IPS-20b (cell line): ENCODE results near the gene TMEM54.

Experiments used
- H3K27ac ChIP-seq: one replicate; pipeline ENCODE4 v1.5.1; 2013; ENCODE audit warnings: low read length
- H3K27me3 ChIP-seq: 2 replicates; pipeline ENCODE4 v1.6.1; 2013; ENCODE audit warnings: mild to moderate bottlenecking, low read length, inconsistent platforms; ENCODE audit not compliant: insufficient read depth
- H3K36me3 ChIP-seq: 2 replicates; pipeline ENCODE4 v1.6.1; 2013; ENCODE audit warnings: low read depth, mild to moderate bottlenecking, inconsistent platforms, low read length, moderate library complexity; ENCODE audit not compliant: insufficient read depth
- H3K4me1 ChIP-seq: 2 replicates; pipeline ENCODE4 v1.6.1; 2013; ENCODE audit warnings: mild to moderate bottlenecking, control low read depth, inconsistent platforms, low read length, moderate library complexity; ENCODE audit not compliant: insufficient read depth
- H3K4me3 ChIP-seq: 2 replicates; pipeline ENCODE4 v1.5.1; 2013; ENCODE audit warnings: mild to moderate bottlenecking, low read length, inconsistent platforms
- H3K9ac ChIP-seq: 2 replicates; pipeline ENCODE4 v1.6.1; 2013; ENCODE audit warnings: low read depth, mild to moderate bottlenecking, inconsistent platforms, low read length, moderate library complexity
- H3K9me3 ChIP-seq: 2 replicates; pipeline ENCODE4 v1.6.1; 2013; ENCODE audit warnings: mild to moderate bottlenecking, low read depth, low read length, inconsistent platforms; ENCODE audit not compliant: insufficient read depth

Gene TMEM54

DNA sequence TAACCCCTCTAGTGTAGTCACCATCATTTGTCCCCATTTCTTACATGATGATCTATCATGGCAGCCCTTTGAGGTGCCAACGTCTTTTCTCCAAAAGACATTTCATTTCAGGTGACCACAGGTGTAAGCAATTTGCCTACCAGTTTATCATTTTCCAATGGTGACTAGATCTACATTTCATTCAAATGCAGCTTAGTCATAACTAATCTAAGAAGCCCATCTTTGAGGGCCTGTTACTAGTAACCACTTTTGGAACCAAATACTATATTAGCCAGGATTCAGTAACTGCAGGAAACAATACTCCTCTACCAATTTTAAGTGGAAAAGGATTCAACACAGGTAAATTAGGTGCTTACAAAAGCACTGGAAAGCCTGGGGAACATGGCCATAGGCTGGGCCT, 30.6 kb upstream of the TMEM54 start:
- peaks cover 14% of the 10 kb centered on the region for H3K36me3 ChIP-seq
- no peaks in the 10 kb centered on the region for H3K9me3 ChIP-seq
- no peak overlapping the region for H3K4me3 ChIP-seq
- no peak overlapping the region for H3K9ac ChIP-seq
- H3K4me1 ChIP-seq = peaks cover 2% of the 10 kb centered on the region; the same call in 1 of the 2 replicates
- H3K27me3 ChIP-seq = peaks cover 30% of the 10 kb centered on the region
- H3K27ac ChIP-seq = no peak overlapping the region

DNA sequence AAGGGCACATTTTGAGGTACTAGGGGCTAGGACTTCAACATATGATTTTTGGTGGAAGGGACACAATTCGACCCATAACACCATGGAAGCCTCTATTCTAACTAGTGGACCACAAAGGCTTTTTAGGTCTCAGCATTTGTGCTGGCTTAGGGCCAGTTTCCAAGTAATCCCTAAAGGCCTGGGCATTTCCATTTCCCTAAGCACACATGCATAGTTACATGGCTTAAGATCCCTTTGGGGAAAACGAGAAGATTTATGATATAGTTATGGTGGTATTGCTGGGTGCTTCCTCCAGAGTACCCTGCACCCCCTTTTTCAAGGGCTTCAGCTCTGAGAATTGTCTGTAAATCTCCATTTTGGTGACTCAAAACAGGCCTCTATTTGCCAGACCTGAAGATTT, 28.2 kb upstream of the TMEM54 start:
- peaks cover 54% of the 10 kb centered on the region for H3K27me3 ChIP-seq
- H3K9me3 ChIP-seq = no peaks in the 10 kb centered on the region

DNA sequence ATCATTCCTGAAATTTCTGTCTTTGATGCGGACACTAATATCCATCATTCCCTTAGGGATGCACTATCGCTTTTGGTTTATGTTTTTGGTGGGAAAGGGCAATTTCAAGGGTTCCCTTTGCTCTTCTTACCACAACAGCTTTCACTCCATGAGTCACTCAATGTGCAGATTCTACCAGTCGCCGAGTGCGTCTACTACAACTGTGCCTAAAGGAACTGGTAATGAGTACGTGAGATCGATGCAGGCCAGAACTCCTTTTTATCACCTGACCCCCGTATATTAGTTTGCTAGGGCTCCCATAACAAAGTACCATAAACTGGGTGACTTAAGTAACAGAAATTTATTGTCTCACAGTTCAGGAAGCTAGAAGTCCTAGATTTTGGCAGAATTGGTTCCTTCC, 27.5 kb upstream of the TMEM54 start:
- no peaks in the 10 kb centered on the region for H3K36me3 ChIP-seq
- no peaks in the 10 kb centered on the region for H3K9me3 ChIP-seq
- peaks cover 7% of the 10 kb centered on the region; the same call in 1 of the 2 replicates for H3K4me1 ChIP-seq
- peaks cover 61% of the 10 kb centered on the region for H3K27me3 ChIP-seq
- no peak overlapping the region for H3K4me3 ChIP-seq
- H3K9ac ChIP-seq = no peak overlapping the region
- H3K27ac ChIP-seq = no peak overlapping the region

More for the DNA sequence above, 28.2 kb upstream of the TMEM54 start:
- H3K27ac ChIP-seq = no peak overlapping the region
- H3K9ac ChIP-seq = no peak overlapping the region
- peaks cover 7% of the 10 kb centered on the region; the same call in 1 of the 2 replicates for H3K4me1 ChIP-seq
- no peaks in the 10 kb centered on the region for H3K36me3 ChIP-seq
- H3K4me3 ChIP-seq = no peak overlapping the region

DNA sequence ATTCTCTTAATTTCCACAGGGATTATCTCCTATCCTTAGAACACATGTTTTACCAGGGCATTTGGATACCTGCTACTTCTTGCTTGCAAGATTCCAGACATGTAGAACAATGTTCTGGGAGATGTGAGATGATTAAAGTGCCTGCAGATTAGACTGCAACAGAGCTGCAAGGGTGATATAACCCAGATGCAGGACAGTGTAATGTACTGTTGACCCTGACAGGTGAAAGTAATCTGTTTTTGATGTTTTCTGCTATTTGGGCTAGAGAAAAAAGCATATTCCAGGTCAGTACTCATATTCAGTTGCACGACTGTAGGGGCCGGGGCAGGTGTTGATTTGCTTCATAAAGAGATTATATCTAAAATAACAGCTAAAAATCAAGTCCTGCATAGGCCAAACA, 27.1 kb upstream of the TMEM54 start:
- peaks cover 7% of the 10 kb centered on the region; the same call in 1 of the 2 replicates for H3K4me1 ChIP-seq
- no peak overlapping the region for H3K27ac ChIP-seq
- no peaks in the 10 kb centered on the region for H3K36me3 ChIP-seq
- peaks cover 65% of the 10 kb centered on the region for H3K27me3 ChIP-seq
- H3K4me3 ChIP-seq = no peak overlapping the region
- H3K9me3 ChIP-seq = no peaks in the 10 kb centered on the region
- no peak overlapping the region for H3K9ac ChIP-seq

DNA sequence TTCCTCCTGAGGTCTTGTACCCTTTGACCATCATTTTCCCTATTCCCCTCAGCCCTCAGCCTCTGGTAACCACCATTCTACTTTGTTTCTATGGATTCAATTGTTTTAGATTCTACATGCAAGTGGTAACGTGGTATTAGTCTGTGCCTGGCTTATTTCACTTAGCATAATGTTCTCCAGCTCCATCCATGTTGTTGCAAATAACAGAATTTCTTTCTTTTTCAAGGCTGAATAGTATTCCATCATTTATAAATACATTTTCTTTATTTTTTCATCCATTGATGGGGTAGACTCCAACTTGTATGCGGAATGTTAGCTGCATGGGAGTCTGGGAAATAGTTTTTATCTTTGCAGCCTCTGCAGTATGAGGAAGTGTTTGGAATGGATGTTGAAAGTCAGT, 26.3 kb upstream of the TMEM54 start:
- Histone ChIP-seq H3K27ac (no peak overlapping the region), H3K4me3 (no peak overlapping the region), H3K9ac (no peak overlapping the region), H3K4me1 (peaks cover 7% of the 10 kb centered on the region; the same call in 1 of the 2 replicates), H3K27me3 (peaks cover 74% of the 10 kb centered on the region), H3K9me3 (no peaks in the 10 kb centered on the region), H3K36me3 (no peaks in the 10 kb centered on the region)

DNA sequence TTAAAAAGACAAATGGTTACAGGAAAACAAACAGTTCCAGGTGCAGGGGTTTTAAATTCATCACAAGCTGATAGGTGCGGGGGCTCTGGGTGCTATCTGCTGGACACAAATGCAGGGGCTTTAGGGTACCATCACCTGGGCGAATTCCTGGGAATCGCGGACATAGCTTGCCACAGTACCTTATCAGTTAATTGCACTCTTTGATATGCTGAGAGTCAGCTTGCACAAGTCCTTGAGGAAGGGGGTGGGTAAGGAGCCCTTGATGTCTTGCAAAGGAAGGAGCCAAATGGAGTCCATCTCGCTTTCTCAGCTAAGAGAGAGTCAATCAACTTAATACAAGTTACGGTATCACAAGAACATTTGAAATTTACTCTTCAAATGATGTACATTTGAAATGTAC, 25.4 kb upstream of the TMEM54 start:
- Histone ChIP-seq H3K27ac (no peak overlapping the region), H3K4me1 (peaks cover 7% of the 10 kb centered on the region; the same call in 1 of the 2 replicates), H3K9ac (no peak overlapping the region), H3K9me3 (no peaks in the 10 kb centered on the region), H3K4me3 (peak overlapping the region; percentile 67; the same call in 1 of the 2 replicates), H3K27me3 (peaks cover 75% of the 10 kb centered on the region), H3K36me3 (no peaks in the 10 kb centered on the region)

DNA sequence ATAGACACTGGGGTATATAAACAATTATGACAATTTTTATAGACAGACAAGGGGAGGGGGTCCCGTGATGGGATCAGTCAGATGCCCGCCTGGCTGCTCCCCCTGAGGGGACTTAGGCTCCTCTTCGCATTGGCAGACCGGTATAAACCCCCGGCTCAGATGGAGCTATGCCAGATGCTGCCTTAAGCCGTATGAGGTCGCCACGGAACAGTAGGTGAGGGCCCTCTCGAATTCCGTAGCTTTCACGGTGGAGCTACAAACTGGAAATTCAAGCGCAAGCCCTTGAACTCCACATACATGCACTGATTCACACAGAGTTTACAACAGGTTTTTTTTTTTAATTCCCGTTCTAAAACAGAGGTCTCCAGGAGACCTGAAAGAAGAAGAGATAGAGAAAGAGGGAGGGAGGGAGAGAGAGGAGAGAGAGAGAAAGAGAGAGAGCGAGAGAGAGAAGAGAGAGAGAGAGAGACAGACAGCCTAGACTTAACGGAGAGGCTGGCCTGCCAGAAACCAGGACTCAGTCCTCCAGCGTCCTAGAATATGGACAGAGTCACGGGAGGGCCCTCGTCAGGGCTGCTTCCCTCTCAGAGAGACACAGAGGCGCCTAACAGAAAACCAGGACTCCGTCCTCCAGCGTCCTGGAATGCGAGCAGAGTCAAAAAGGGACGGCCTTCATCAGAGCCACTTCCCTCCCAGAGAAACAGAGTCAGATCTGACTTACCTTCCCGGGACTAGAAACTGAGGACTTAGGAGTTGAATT, 24.4 kb upstream of the TMEM54 start:
- no peaks in the 10 kb centered on the region for H3K36me3 ChIP-seq
- peaks cover 75% of the 10 kb centered on the region for H3K27me3 ChIP-seq
- no peaks in the 10 kb centered on the region for H3K9me3 ChIP-seq
- H3K9ac ChIP-seq = no peak overlapping the region
- no peak overlapping the region for H3K27ac ChIP-seq
- H3K4me3 ChIP-seq = peak overlapping the region; percentile 67
- H3K4me1 ChIP-seq = peaks cover 7% of the 10 kb centered on the region; the same call in 1 of the 2 replicates

- H3K27me3 ChIP-seq = peaks cover 75% of the 10 kb centered on the region
- peak overlapping the region; percentile 67 for H3K4me3 ChIP-seq
- H3K9ac ChIP-seq = no peak overlapping the region
- H3K4me1 ChIP-seq = peaks cover 7% of the 10 kb centered on the region; the same call in 1 of the 2 replicates
- no peak overlapping the region for H3K27ac ChIP-seq
- H3K9me3 ChIP-seq = no peaks in the 10 kb centered on the region
- no peaks in the 10 kb centered on the region for H3K36me3 ChIP-seq
Observed at GRCh38 chr1:32924881-32925344, 23.7 kb upstream of the TMEM54 start.

GRCh38 chr1:32920833-32921232, 19.6 kb upstream of the TMEM54 start:
- no peak overlapping the region for H3K27ac ChIP-seq
- H3K27me3 ChIP-seq = peaks cover 35% of the 10 kb centered on the region
- 0 out of 2 replicates have a peak, but pooled peaks cover 2% of the 10 kb centered on the region for H3K4me1 ChIP-seq
- no peaks in the 10 kb centered on the region for H3K36me3 ChIP-seq
- H3K9me3 ChIP-seq = no peaks in the 10 kb centered on the region
- no peak overlapping the region for H3K9ac ChIP-seq
- H3K4me3 ChIP-seq = no peak overlapping the region

DNA sequence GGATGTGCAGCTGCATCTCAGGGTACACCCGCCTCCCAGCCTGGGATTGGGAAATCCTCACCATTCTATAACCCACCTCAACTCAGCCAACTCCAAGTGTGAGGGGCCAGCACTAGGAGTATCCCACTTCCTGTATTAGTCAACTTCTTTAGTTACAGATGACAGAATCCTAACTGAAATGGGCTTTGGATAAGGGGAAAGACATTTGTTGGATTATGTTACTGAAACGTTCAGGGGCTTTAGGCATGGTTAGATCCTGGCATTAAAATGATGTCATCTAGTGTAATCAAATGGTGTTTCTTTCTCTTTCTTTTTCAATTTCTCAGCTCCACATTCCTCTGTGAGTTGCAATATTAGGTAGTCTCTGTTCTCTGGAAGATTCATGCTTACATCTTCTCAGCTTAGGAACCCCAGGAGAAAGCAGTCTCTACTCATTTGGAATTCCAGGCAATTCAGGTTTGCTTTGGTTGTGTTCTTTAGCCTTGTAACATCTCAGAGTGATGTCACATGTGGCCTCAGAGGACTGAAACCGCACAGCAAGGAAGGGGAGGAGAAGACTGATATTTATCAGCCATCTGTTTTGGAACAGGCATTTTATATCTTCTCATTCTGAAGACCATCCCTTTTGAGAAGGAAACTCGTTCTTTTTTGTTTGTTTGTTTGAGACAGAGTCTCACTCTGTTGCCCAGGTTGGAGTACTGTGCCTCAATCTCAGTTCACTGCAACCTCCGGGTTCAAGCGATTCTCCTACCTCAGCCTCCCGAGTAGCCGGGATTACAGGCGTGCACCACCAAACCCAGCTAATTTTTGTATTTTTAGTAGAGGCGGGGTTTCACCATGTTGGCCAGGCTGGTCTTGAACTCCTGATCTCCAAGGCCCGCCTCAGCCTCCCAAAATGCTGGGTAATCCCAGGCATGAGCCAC, 18.9 kb upstream of the TMEM54 start:
- Histone ChIP-seq H3K9me3 (no peaks in the 10 kb centered on the region), H3K4me1 (0 out of 2 replicates have a peak, but pooled peaks cover under 1% of the 10 kb centered on the region), H3K27me3 (peaks cover 27% of the 10 kb centered on the region), H3K9ac (no peak overlapping the region), H3K4me3 (no peak overlapping the region), H3K36me3 (no peaks in the 10 kb centered on the region), H3K27ac (no peak overlapping the region)

- no peak overlapping the region for H3K27ac ChIP-seq
- no peak overlapping the region for H3K4me3 ChIP-seq
- H3K9me3 ChIP-seq = no peaks in the 10 kb centered on the region
- peaks cover 8% of the 10 kb centered on the region for H3K27me3 ChIP-seq
- H3K9ac ChIP-seq = no peak overlapping the region
- H3K4me1 ChIP-seq = no peaks in the 10 kb centered on the region
- H3K36me3 ChIP-seq = no peaks in the 10 kb centered on the region
Observed at GRCh38 chr1:32918179-32918578, 17.0 kb upstream of the TMEM54 start.
